GM12874 (cell line): ENCODE data around the gene ABCA5.

Experiments
- TF ChIP-seq, protein P1 (sequence below): IDR thresholded peaks from 2 replicates; pipeline ENCODE4 v1.5.1; 2011; ENCODE audit warnings: low read depth, mild to moderate bottlenecking, control low read depth, low read length, moderate library complexity; ENCODE audit not compliant: insufficient read depth

ABCA5 gene

DNA sequence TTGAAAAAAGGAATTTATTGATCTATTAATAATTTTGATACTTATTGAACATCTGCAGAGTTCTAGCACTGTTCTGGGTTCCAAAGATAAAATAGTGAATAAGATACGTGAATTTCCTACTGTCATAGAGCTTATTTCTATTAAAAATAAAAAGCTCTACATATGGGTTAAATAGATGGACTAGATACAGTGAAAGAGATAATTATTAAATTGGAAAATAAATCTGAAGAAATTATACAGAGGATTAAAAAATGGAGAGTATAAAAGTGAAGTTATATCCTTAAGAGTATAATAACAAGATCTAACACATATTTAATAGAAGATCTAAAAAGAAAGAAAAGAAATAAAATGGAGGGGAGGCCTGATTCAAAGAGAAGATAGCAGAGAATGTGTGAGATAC, 10.1 kb upstream of the ABCA5 start:
- TF ChIP-seq, protein P1, sequence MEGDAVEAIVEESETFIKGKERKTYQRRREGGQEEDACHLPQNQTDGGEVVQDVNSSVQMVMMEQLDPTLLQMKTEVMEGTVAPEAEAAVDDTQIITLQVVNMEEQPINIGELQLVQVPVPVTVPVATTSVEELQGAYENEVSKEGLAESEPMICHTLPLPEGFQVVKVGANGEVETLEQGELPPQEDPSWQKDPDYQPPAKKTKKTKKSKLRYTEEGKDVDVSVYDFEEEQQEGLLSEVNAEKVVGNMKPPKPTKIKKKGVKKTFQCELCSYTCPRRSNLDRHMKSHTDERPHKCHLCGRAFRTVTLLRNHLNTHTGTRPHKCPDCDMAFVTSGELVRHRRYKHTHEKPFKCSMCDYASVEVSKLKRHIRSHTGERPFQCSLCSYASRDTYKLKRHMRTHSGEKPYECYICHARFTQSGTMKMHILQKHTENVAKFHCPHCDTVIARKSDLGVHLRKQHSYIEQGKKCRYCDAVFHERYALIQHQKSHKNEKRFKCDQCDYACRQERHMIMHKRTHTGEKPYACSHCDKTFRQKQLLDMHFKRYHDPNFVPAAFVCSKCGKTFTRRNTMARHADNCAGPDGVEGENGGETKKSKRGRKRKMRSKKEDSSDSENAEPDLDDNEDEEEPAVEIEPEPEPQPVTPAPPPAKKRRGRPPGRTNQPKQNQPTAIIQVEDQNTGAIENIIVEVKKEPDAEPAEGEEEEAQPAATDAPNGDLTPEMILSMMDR, result no peak

DNA sequence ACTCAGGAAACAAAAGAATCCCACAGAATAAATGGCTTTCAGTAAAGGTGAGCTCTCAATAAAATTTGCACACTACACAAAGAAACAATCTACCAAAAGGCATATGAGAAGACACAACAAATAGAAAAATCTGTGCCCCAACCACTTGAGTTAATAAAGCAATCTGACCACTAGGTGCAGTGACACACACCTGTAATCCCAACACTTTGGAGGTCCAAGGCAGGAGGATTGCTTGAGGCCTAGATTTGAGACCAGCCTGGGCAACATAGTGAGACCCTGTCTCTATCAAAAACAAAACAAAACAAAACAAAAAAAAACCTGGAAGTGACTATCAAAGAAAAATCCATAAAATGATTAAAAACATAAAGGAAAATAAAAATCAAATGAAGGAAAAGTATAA, 9.6 kb upstream of the ABCA5 start:
- TF ChIP-seq, protein P1, result no peak

DNA sequence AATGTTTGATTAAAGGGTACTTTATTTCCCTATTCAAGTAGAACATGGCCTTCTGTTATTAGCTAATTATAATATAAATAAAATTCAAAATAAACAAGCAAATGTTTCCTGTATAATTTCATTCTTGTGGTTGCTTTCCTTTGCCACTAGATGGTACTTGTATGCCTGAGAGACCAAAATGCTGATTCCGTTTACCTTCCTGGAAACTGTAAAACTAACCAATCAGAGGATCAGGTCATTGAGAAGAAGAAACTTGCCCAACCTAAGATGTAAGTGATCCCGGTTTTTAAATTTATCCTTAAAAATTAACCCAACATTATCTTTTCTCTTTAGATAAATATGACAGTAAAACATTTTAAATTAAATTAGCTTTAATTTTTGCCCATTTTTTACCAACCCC, 8.1 kb upstream of the ABCA5 start:
- TF ChIP-seq, protein P1, result peak; percentile 11; the same call in 1 of the 2 replicates

DNA sequence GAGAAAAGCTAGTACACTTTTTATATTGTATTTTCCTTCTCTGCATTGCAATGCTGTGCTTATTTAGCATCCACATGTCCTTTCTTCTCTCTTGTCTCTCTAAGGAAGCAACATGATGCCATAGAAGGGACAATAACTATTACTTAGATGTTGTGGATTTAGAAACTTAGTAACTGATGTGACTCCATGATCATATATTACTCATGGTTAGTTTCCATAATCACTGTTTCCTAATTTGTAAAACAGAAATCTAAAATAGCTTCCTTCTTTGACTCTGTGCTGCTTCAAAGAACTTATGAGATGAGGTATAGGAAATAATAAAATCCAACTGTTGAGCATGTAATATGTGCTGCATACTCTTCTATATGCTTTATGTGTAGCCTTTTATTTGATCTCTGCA, 6.6 kb upstream of the ABCA5 start:
- TF ChIP-seq, protein P1, result no peak

DNA sequence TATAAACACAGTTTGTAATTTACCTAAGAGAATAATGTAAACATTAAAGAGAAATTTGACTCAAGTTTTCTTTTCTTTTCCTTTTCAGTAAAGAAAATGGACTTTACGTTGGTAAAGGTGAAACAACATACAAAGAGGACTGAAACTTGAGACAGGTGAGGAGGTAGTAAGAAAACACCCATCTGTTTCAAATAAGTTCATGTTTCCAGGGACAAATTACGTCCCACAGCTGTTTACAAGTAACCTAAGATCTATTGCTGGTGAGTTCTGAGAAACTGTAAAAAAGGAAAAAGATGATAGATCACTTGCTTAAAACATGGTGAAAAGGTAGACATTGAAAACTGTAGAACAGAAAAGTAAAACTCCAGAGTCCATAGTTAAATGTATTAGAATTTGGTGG, 4.8 kb upstream of the ABCA5 start:
- TF ChIP-seq, protein P1, result no peak

DNA sequence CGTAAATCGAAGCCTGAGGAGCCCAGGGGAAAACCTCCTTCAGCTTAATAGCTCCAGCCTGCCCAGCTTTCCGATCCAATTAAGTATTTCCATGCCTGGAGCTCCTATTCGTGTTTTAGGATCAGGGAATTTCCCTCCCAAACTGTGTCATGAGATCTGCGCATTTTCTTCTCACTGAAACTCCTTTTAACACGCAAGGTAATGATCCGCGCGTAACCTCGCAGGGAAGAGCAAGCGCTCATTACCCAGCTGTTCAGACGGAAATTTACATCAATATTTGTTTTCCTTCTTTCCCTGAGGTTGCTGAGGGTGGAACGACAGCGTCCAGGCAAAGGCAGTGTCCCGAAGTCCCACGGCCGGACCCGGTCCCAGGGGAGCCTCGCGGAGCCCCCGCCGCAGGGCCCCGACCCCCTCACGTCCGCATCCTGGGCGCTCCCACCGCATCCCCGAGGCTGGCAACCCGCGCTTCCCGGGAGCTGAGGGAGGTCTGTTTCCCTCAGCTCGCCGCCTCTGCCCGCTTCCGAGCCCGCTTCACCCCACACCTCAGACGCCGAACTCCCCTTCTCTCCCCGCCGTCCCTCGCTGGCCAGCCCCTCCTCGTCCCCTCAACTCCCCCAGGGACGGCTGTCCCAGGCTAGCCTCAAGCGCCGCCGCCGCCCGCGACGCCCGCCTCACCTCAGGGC, 415 bp downstream of the ABCA5 start:
- TF ChIP-seq, protein P1, result no peak

DNA sequence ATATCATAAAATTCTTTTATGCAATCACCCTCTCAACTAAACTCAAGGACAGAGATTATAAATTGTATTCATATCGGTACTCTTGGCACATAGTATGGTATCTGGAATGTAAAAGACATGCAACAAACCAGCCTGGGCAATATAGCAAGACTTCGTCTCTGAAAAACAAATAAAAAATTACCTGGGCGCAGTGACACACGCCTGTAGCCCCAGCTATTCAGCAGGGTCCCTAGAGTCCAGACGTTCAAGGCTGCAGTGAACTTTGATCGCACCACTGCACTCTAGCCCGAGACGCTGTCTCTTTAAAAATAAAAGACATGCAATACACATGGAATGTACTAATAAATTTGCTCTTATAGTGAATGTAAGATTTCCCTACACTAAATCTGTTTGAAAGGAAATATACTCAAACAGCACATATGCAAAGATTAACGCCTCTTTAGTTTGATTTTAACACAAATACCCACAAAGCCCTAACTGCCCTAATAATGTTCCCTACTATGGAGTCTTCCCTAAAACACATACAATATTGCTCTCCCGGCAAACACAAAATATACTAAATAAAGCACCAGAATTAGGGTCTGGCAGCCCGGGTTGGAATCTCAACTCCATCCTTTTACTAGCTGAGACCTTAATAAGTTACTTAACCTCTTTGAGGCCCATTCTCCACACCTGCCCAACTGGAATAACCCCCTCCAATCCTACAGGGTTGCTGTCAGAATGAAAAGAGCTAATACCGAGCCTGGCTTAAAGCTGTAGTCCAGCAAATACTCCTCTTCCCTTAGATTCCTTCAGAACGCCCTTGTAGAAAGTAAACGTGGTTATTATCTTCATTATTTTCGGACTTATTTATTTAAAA, 1.2 kb downstream of the ABCA5 start:
- TF ChIP-seq, protein P1, result no peak
